Mononuclear cell (primary cell): ENCODE results near the gene LIN9. TPM values are rescaled to one million over a fixed set of nuclear protein-coding genes. Genes with fewer than 3 reads are reported as not detected.
A peak's percentile ranks its signal among the peaks of the same experiment; 100 is the strongest.
"Not testable (repeated sequence)": the region's sequence is repeated elsewhere in the genome, so short reads cannot be mapped to it uniquely, and the experiment has no call there.

ENCODE experiments used
- H3K27me3 ChIP-seq: 2 replicates; pipeline ENCODE4 v1.6.0; 2011; ENCODE audit warnings: low read length, control low read depth; ENCODE audit not compliant: insufficient read depth
- H3K4me1 ChIP-seq: 2 replicates; pipeline ENCODE4 v1.5.1; 2011; ENCODE audit warnings: mild to moderate bottlenecking, low read length, control low read depth; ENCODE audit not compliant: insufficient read depth
- H3K4me3 ChIP-seq: 2 replicates; pipeline ENCODE4 v1.5.1; 2011; ENCODE audit warnings: mild to moderate bottlenecking, low read length, moderate library complexity
- H3K9me3 ChIP-seq: 2 replicates; pipeline ENCODE4 v1.5.1; 2011; ENCODE audit warnings: low read depth, mild to moderate bottlenecking, control low read depth, low read length
- total RNA-seq: library from RNA; depleted of rRNA; stranded (reverse); fragments of >200 nt; gene quantifications from one replicate; pipeline ENCODE4 v1.2.3, GENCODE V29; 2012

The LIN9 gene
- total RNA-seq, 1 donor = 2.4 TPM

GRCh38 chr1:226268421-226269124, 40.4 kb downstream of the LIN9 start:
- Histone ChIP-seq H3K9me3 (no peaks in the 10 kb centered on the region), H3K4me3 (no peak overlapping the region), H3K4me1 (no peaks in the 10 kb centered on the region), H3K27me3 (no peaks in the 10 kb centered on the region)

- Histone ChIP-seq H3K27me3 (no peaks in the 10 kb centered on the region), H3K4me1 (no peaks in the 10 kb centered on the region), H3K9me3 (peaks cover 15% of the 10 kb centered on the region), H3K4me3 (no peak overlapping the region)
Measured at GRCh38 chr1:226261818-226262217, 47.1 kb downstream of the LIN9 start.

GRCh38 chr1:226255380-226255779, 53.6 kb downstream of the LIN9 start:
- H3K4me3 ChIP-seq = no peak overlapping the region
- no peaks in the 10 kb centered on the region for H3K4me1 ChIP-seq
- peaks cover 9% of the 10 kb centered on the region for H3K9me3 ChIP-seq
- no peaks in the 10 kb centered on the region for H3K27me3 ChIP-seq

- no peaks in the 10 kb centered on the region for H3K4me1 ChIP-seq
- no peak overlapping the region for H3K4me3 ChIP-seq
- no peaks in the 10 kb centered on the region for H3K27me3 ChIP-seq
- H3K9me3 ChIP-seq = no peaks in the 10 kb centered on the region
Measured at GRCh38 chr1:226253933-226254332, 55.0 kb downstream of the LIN9 start.

DNA sequence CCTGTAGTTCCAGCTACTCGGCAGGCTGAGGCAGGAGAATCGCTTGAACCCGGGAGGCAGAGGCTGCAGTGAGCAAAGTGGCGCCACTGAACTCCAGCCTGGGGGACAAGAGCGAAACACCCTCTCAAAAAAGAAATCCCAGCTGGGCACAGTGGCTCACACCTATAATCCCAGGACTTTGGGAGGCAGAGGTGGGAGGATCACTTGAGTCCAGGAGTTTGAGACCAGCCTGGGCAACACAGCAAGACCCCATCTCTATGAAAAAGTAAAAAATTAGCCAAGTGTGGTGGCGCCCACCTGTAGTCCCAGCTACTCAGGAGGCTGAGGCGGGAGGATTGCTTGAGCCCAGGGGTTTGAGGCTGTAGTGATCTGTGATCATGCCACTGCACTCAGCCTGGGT, 56.1 kb downstream of the LIN9 start:
- H3K4me3 ChIP-seq, H3K9me3 ChIP-seq, H3K4me1 ChIP-seq, H3K27me3 ChIP-seq: not testable (repeated sequence)

- H3K4me3 ChIP-seq = no peak overlapping the region
- no peaks in the 10 kb centered on the region for H3K4me1 ChIP-seq
Measured at GRCh38 chr1:226250511-226250910, 58.5 kb downstream of the LIN9 start.

DNA sequence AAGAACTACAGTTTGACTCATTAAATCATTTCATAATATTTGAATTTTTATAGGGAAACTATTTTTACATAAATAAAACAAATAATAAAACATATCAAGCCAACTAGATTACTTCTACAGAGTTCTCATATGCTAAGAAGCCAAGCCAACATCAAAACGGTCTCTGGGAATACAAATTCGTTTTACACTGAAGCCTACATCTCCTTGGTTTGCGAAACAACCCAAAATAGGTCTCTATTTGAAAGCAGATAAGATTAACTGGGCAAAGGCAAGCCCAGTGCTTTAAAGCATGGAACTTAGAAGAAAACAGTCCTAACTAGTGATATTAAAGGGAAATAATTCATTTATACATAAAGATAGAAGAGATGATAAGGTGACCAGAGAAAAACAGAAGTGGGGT, 60.2 kb downstream of the LIN9 start:
- H3K9me3 ChIP-seq = no peaks in the 10 kb centered on the region
- H3K4me1 ChIP-seq = no peaks in the 10 kb centered on the region
- no peaks in the 10 kb centered on the region for H3K27me3 ChIP-seq
- H3K4me3 ChIP-seq = no peak overlapping the region

More at GRCh38 chr1:226250511-226250910, 58.5 kb downstream of the LIN9 start:
- Histone ChIP-seq H3K9me3 (no peaks in the 10 kb centered on the region), H3K27me3 (no peaks in the 10 kb centered on the region)

DNA sequence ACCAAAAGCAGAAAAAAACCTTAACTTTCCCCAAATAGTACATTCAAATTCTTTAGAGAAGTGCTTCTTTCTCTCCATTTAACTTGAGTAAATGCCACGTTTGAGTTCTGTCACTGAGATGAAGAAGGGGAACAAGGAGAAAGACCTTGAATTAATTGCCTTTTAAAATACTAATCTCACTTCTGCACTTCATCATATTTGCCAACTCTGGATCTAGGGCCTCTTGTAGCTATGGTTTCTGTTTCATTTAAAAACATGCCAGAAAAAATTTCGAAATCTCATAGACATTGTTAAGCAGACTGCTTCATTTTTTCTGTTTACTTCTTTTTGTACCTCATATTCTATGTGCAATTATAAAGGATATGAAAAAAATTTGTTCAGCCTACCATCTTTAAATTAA, 60.9 kb downstream of the LIN9 start:
- Histone ChIP-seq H3K9me3 (no peaks in the 10 kb centered on the region), H3K4me1 (no peaks in the 10 kb centered on the region), H3K27me3 (no peaks in the 10 kb centered on the region), H3K4me3 (no peak overlapping the region)

GRCh38 chr1:226239421-226239820, 69.5 kb downstream of the LIN9 start:
- no peaks in the 10 kb centered on the region for H3K9me3 ChIP-seq
- H3K4me3 ChIP-seq = no peak overlapping the region
- no peaks in the 10 kb centered on the region for H3K27me3 ChIP-seq
- no peaks in the 10 kb centered on the region for H3K4me1 ChIP-seq

DNA sequence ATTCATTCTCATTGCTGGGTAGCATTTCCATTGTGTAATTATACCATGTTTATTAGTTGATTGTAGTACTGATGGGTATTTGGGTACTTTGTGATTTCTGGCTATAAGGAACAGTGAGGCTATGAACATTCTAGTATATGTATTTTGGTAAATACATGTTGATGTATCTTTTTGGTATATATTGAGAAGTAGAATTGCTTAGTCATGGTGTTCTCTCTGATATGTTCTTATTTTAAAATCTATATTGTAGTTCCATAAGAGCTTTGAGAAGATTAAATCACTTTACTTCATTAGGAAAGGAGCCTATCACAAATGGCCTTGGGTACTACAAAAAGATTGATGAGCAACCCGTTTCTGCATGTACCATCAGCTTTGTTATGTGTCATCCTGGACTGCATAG, 72.1 kb downstream of the LIN9 start:
- no peaks in the 10 kb centered on the region for H3K27me3 ChIP-seq
- no peaks in the 10 kb centered on the region for H3K4me1 ChIP-seq
- H3K9me3 ChIP-seq = no peaks in the 10 kb centered on the region
- no peak overlapping the region for H3K4me3 ChIP-seq

DNA sequence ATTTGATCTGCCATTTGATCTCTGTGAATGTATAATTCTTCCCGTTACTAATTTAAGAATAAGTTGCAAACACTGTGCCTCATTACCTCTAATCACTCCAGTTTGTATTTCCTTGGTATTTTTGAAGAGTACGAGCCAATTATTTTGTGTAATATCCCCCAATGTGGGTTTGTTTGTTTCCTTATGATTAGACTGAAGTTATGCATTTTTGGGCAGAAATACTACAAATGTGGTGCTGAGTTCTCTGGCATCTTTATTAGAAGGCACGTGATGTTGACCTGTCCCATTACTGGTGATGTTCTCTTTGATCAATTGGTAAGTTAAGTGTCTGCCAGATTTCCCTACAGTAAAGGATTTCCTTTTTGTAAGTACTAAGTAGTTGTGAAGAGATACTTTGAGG, 75.2 kb downstream of the LIN9 start:
- H3K27me3 ChIP-seq = no peaks in the 10 kb centered on the region
- H3K4me1 ChIP-seq = no peaks in the 10 kb centered on the region
- H3K9me3 ChIP-seq = no peaks in the 10 kb centered on the region
- no peak overlapping the region for H3K4me3 ChIP-seq

DNA sequence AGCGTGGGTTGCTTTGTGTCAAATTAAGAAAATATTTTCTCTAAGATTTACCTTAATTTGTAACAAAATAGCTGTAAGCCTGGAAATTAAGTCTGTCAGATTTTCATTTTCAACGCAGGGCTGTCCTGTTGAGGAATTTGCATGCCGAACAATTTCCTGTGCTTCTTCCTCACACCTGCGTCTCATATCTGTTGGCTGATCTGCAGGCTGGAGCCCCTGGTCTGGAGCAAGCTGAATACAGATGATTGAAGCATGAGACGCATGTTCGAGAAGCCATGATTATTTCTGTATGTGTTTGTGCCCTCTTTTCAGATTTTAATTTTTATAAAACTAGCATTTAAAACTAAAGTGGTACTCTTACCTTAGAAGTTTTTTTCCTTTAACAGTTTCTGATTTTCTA, 75.7 kb downstream of the LIN9 start:
- H3K4me3 ChIP-seq = no peak overlapping the region
- no peaks in the 10 kb centered on the region for H3K27me3 ChIP-seq
- H3K9me3 ChIP-seq = no peaks in the 10 kb centered on the region
- H3K4me1 ChIP-seq = no peaks in the 10 kb centered on the region

DNA sequence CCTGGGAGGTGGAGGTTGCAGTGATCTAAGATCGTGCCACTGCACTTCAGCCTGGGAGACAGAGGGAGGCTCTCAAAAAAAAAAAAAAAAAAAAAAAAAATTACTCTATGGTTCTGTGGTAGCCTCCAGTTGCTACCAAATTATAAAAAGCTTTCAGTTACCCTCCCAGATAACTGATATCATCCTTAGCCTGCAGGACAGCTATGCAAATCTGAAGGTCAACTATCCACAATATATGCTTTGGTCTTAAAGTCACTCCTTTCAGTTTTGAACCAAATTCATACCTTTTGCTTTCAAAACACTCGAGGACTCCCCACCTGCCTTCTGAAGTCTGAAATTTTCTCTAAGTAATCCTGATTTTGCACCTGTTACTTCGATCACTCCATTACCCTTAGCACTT, 82.4 kb downstream of the LIN9 start:
- H3K9me3 ChIP-seq = no peaks in the 10 kb centered on the region

DNA sequence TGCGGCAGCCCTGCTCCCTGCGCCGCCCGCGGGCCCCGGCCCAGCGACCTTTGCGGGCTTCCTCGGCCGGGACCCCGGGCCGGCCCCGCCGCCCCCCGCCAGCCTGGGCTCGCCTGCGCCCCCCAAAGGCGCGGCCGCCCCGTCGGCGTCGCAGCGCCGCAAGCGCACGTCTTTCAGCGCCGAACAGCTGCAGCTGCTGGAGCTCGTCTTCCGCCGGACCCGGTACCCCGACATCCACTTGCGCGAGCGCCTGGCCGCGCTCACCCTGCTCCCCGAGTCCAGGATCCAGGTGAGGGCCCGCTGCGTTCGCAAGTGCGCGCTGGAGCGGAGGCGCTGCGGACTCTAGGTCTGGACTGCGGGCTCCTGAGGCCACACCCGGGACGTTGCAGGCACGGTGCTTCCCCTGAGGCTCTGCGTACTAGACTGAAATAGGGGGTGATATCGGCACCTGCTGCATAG, 85.1 kb downstream of the LIN9 start:
- Histone ChIP-seq H3K9me3 (no peaks in the 10 kb centered on the region), H3K4me3 (peak overlapping the region; percentile 23), H3K4me1 (peaks cover 6% of the 10 kb centered on the region), H3K27me3 (peaks cover 11% of the 10 kb centered on the region)

More for the DNA sequence above, 82.4 kb downstream of the LIN9 start:
- H3K4me1 ChIP-seq = peaks cover 6% of the 10 kb centered on the region
- H3K27me3 ChIP-seq = peaks cover 11% of the 10 kb centered on the region
- no peak overlapping the region for H3K4me3 ChIP-seq

GRCh38 chr1:226223157-226223785, 85.7 kb downstream of the LIN9 start, which contains the start of gene MIXL1:
TSS of gene MIXL1 (plus strand) at chr1:226223664. CDS start at chr1:226223682, 18 bp downstream.
- H3K9me3 ChIP-seq = no peaks in the 10 kb centered on the region
- H3K27me3 ChIP-seq = peaks cover 11% of the 10 kb centered on the region
- peak within 1 kb of the TSS; percentile 23 for H3K4me3 ChIP-seq
- peaks cover 6% of the 10 kb centered on the region for H3K4me1 ChIP-seq

DNA sequence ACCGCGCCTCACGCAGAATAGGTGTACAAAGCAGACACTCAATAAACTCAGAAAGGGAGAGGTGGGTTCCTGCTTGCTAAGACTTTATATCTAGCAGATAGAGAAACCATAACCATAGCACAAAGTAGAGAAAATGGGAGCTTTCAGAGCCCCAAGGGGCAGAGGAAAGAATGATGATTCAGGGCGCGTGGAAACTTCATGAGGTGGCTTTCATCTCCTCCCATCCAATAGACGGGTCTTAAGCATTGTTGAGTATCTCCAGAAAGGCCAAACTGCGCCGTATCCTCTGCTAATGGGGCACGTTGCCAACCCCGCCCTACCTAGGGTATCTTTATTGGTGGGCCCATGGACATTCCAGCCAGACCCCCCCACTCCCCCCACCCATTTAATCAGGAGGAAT, 86.3 kb downstream of the LIN9 start:
- no peaks in the 10 kb centered on the region for H3K9me3 ChIP-seq
- H3K4me1 ChIP-seq = peaks cover 6% of the 10 kb centered on the region
- peaks cover 11% of the 10 kb centered on the region for H3K27me3 ChIP-seq
- no peak overlapping the region for H3K4me3 ChIP-seq
